Measurements from ENCODE around the gene ROBO3.

Gene ROBO3

GRCh38 chr11:124876818-124877630 lies 11.8 kb downstream of the ROBO3 start:
- DNase-seq = no peak

GRCh38 chr11:124877631-124877909 lies 12.3 kb downstream of the ROBO3 start:
- no peak for DNase-seq

- DNase-seq = no peak
These were observed 12.9 kb downstream of the ROBO3 start for GRCh38 chr11:124877910-124878758.

GRCh38 chr11:124878759-124879492 lies 13.7 kb downstream of the ROBO3 start:
- DNase-seq = no peak

GRCh38 chr11:124879493-124880289 lies 14.5 kb downstream of the ROBO3 start:
- no peak for DNase-seq

GRCh38 chr11:124880290-124880611 lies 15.0 kb downstream of the ROBO3 start:
- DNase-seq = no peak

GRCh38 chr11:124880958-124881357 lies 15.7 kb downstream of the ROBO3 start:
- DNase-seq = no peak

GRCh38 chr11:124882339-124883071 lies 17.3 kb downstream of the ROBO3 start:
- DNase-seq = peak; percentile 74

GRCh38 chr11:124884340-124884739 lies 19.1 kb downstream of the ROBO3 start:
- no peak for DNase-seq

- no peak for DNase-seq
These were observed 19.7 kb downstream of the ROBO3 start for GRCh38 chr11:124884869-124885479.

- DNase-seq = no peak
These were observed 21.2 kb downstream of the ROBO3 start for GRCh38 chr11:124886476-124886875.

GRCh38 chr11:124886978-124887666 lies 21.9 kb downstream of the ROBO3 start:
- DNase-seq = no peak

GRCh38 chr11:124887667-124888013 lies 22.4 kb downstream of the ROBO3 start:
- no peak for DNase-seq

GRCh38 chr11:124889191-124890091 lies 24.2 kb downstream of the ROBO3 start:
- DNase-seq = no peak

GRCh38 chr11:124890151-124890550 lies 24.9 kb downstream of the ROBO3 start:
- DNase-seq = no peak

GRCh38 chr11:124890683-124891372 lies 25.6 kb downstream of the ROBO3 start:
- no peak for DNase-seq

GRCh38 chr11:124891373-124891861 lies 26.2 kb downstream of the ROBO3 start:
- no peak for DNase-seq

GRCh38 chr11:124892146-124892545 lies 26.9 kb downstream of the ROBO3 start:
- no peak for DNase-seq

- no peak for DNase-seq
These were observed 27.7 kb downstream of the ROBO3 start for GRCh38 chr11:124892750-124893454.

Measured in NCI-H2171 treated with DMSO at 0.1 percent for 48 hours (cell line).